ACC112 (cell line): ENCODE data around the gene RNF214.
A peak's percentile ranks its signal among the peaks of the same experiment; 100 is the strongest.

Experiments used
- H2AFZ ChIP-seq: fragments of 200-600 bp; sonication (generic); one replicate; pipeline ENCODE4 v1.6.0; 2017; ENCODE audit warnings: antibody characterized with exemption, low read length; ENCODE audit not compliant: unreplicated experiment
- H3K27ac ChIP-seq: fragments of 200-600 bp; sonication (generic); 2 replicates; pipeline ENCODE4 v1.5.1; 2014; ENCODE audit warnings: low read depth, mild to moderate bottlenecking, antibody characterized with exemption, low read length, moderate library complexity
- H3K27me3 ChIP-seq: fragments of 200-600 bp; sonication (generic); 2 replicates; pipeline ENCODE4 v1.6.1; 2014; ENCODE audit warnings: mild to moderate bottlenecking, antibody characterized with exemption, low read length, moderate library complexity, mixed read lengths; ENCODE audit not compliant: insufficient read depth
- H3K36me3 ChIP-seq: fragments of 200-600 bp; sonication (generic); 2 replicates; pipeline ENCODE4 v1.6.1; 2016; ENCODE audit warnings: mild to moderate bottlenecking, antibody characterized with exemption, low read length, moderate library complexity, mixed read lengths; ENCODE audit not compliant: insufficient read depth
- H3K4me1 ChIP-seq: fragments of 200-600 bp; sonication (generic); one replicate; pipeline ENCODE4 v1.6.1; 2016; ENCODE audit warnings: low read length, mixed read lengths; ENCODE audit not compliant: insufficient read depth, unreplicated experiment, control insufficient read depth
- H3K4me3 ChIP-seq: fragments of 200-600 bp; sonication (generic); 2 replicates; pipeline ENCODE4 v1.5.1; 2014; ENCODE audit warnings: mild to moderate bottlenecking, low read depth, low read length
- H3K79me2 ChIP-seq: fragments of 200-600 bp; sonication (generic); one replicate; pipeline ENCODE4 v1.6.0; 2016; ENCODE audit warnings: low read length; ENCODE audit not compliant: control insufficient read depth, unreplicated experiment, insufficient read depth

Gene RNF214

GRCh38 chr11:117218133-117218915 lies 14.1 kb upstream of the RNF214 start:
- H3K4me1 ChIP-seq = peaks cover 60% of the 10 kb centered on the region
- H3K4me3 ChIP-seq = no peak overlapping the region
- no peaks in the 10 kb centered on the region for H3K27me3 ChIP-seq
- no peak overlapping the region for H2AFZ ChIP-seq
- no peaks in the 10 kb centered on the region for H3K79me2 ChIP-seq
- H3K27ac ChIP-seq = peak overlapping the region; percentile 87
- H3K36me3 ChIP-seq = peaks cover 27% of the 10 kb centered on the region

- Histone ChIP-seq H3K4me3 (no peak overlapping the region), H3K79me2 (no peaks in the 10 kb centered on the region), H3K36me3 (peaks cover 30% of the 10 kb centered on the region), H3K4me1 (peaks cover 60% of the 10 kb centered on the region), H2AFZ (no peak overlapping the region), H3K27ac (peak overlapping the region; percentile 87), H3K27me3 (no peaks in the 10 kb centered on the region)
Measured at GRCh38 chr11:117219001-117219400, 13.5 kb upstream of the RNF214 start.

GRCh38 chr11:117219455-117219854 lies 13.0 kb upstream of the RNF214 start:
- Histone ChIP-seq H3K4me3 (no peak overlapping the region), H2AFZ (no peak overlapping the region), H3K36me3 (peaks cover 28% of the 10 kb centered on the region), H3K79me2 (no peaks in the 10 kb centered on the region), H3K4me1 (peaks cover 60% of the 10 kb centered on the region), H3K27ac (no peak overlapping the region), H3K27me3 (no peaks in the 10 kb centered on the region)

- no peak overlapping the region for H2AFZ ChIP-seq
- H3K4me1 ChIP-seq = peaks cover 57% of the 10 kb centered on the region
- H3K36me3 ChIP-seq = peaks cover 25% of the 10 kb centered on the region
- no peaks in the 10 kb centered on the region for H3K79me2 ChIP-seq
- no peak overlapping the region for H3K4me3 ChIP-seq
- no peaks in the 10 kb centered on the region for H3K27me3 ChIP-seq
- no peak overlapping the region for H3K27ac ChIP-seq
Measured at GRCh38 chr11:117219995-117220394, 12.5 kb upstream of the RNF214 start.

GRCh38 chr11:117220568-117220967 lies 11.9 kb upstream of the RNF214 start:
- no peaks in the 10 kb centered on the region for H3K79me2 ChIP-seq
- no peaks in the 10 kb centered on the region for H3K27me3 ChIP-seq
- H3K27ac ChIP-seq = peak overlapping the region; percentile 92
- H3K4me3 ChIP-seq = no peak overlapping the region
- peaks cover 57% of the 10 kb centered on the region for H3K4me1 ChIP-seq
- no peak overlapping the region for H2AFZ ChIP-seq
- peaks cover 25% of the 10 kb centered on the region for H3K36me3 ChIP-seq

- no peaks in the 10 kb centered on the region for H3K79me2 ChIP-seq
- H3K4me1 ChIP-seq = peaks cover 57% of the 10 kb centered on the region
- H3K36me3 ChIP-seq = peaks cover 25% of the 10 kb centered on the region
- peak overlapping the region; percentile 15 for H2AFZ ChIP-seq
- peak overlapping the region; percentile 92 for H3K27ac ChIP-seq
- H3K4me3 ChIP-seq = peak overlapping the region; percentile 29; the same call in 1 of the 2 replicates
- H3K27me3 ChIP-seq = no peaks in the 10 kb centered on the region
Measured at GRCh38 chr11:117220999-117221774, 11.3 kb upstream of the RNF214 start.

- Histone ChIP-seq H3K79me2 (no peaks in the 10 kb centered on the region), H3K4me1 (peaks cover 52% of the 10 kb centered on the region), H3K27ac (peak overlapping the region; percentile 92), H3K27me3 (no peaks in the 10 kb centered on the region), H2AFZ (peak overlapping the region; percentile 15), H3K36me3 (peaks cover 25% of the 10 kb centered on the region), H3K4me3 (peak overlapping the region; percentile 29; the same call in 1 of the 2 replicates)
Measured at GRCh38 chr11:117221775-117222517, 10.5 kb upstream of the RNF214 start.

GRCh38 chr11:117222991-117223740 lies 9.3 kb upstream of the RNF214 start:
- H3K36me3 ChIP-seq = peaks cover 25% of the 10 kb centered on the region
- peak overlapping the region; percentile 92 for H3K27ac ChIP-seq

GRCh38 chr11:117223741-117224689 lies 8.5 kb upstream of the RNF214 start:
- no peaks in the 10 kb centered on the region for H3K27me3 ChIP-seq
- peaks cover 2% of the 10 kb centered on the region for H3K79me2 ChIP-seq
- H3K36me3 ChIP-seq = peaks cover 20% of the 10 kb centered on the region
- H3K27ac ChIP-seq = 0 out of 2 replicates have a peak overlapping the region, but pooled peaks have one; percentile 92
- peaks cover 32% of the 10 kb centered on the region for H3K4me1 ChIP-seq
- H2AFZ ChIP-seq = no peak overlapping the region
- H3K4me3 ChIP-seq = no peak overlapping the region

More at GRCh38 chr11:117222991-117223740, 9.3 kb upstream of the RNF214 start:
- H2AFZ ChIP-seq = no peak overlapping the region
- no peak overlapping the region for H3K4me3 ChIP-seq
- H3K27me3 ChIP-seq = no peaks in the 10 kb centered on the region
- H3K79me2 ChIP-seq = no peaks in the 10 kb centered on the region
- peaks cover 40% of the 10 kb centered on the region for H3K4me1 ChIP-seq
